Cardiac septum (tissue), 1 donor: Measurements from ENCODE around the gene SLC29A1. TPM values are rescaled to one million over a fixed set of nuclear protein-coding genes. Genes with fewer than 3 reads are reported as not detected.

Source experiments
- DNase-seq: peaks from one replicate; pipeline ENCODE4 v3.0.0-alpha.2; 2020; ENCODE audit warnings: low spot score
- intact Hi-C: fragments of 100-400 bp; cut with DNase I; formaldehyde crosslinking; loops from one replicate; pipeline ENCODE4 v1.14.0; 2022
- total RNA-seq: library from RNA; stranded (reverse); fragmentation: NEBNext Ultra II Directional; extraction: Animal tissue kit (Norgen Biotek cat#: 25700); gene quantifications from one replicate; pipeline ENCODE4 v1.2.1, GENCODE V29; 2021
- donor health status: DM: no; HTN: no; CAD: no.

SLC29A1 gene
- total RNA-seq, 1 donor from 2014 or later: 105 TPM

DNA sequence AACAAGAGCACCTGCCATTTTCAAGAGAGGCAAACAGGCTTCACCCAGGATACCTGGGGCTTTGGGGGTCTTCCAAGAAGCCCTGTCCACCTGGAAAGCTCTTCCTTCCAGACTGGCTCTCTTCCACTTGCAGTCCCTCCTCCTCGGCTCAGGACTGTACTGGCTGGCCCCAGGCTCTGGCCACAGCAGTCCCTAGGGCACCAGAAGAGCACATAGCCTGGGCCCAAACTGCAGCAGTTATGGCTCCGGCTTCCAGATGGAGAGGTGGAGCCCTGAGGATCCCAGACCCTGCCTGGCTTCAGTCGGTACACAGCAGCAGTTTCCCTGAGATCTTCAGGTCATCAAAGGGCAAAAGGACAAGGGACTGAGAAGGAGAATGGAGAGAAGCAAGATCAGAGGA lies 35.5 kb downstream of the SLC29A1 start:
- DNase-seq: no peak
- intact Hi-C loops: no loop called here

DNA sequence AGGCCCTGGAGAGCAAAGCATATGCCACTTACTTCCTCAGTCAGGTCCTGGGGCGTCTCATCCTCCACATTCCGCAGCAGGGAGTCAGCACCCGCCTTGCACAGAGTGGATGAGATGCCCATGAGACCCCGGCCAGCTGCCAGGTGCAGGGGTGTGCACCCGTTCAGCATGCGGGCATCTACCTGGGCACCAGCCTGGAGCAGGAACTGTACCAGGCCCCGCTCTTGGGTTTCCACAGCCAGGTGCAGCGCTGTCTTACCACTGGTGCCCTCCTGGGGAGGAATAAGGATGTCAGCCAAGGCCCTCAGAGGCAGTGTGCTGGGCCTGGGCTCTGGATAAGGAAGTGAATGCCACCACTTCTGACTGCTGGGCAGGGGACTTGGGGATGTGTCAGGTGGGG lies 36.6 kb downstream of the SLC29A1 start:
- DNase-seq: no peak
- intact Hi-C loops: no loop called here

- intact Hi-C loops: no loop called here
- no peak for DNase-seq
Observed at GRCh38 chr6:44260451-44261297, 37.3 kb downstream of the SLC29A1 start.

DNA sequence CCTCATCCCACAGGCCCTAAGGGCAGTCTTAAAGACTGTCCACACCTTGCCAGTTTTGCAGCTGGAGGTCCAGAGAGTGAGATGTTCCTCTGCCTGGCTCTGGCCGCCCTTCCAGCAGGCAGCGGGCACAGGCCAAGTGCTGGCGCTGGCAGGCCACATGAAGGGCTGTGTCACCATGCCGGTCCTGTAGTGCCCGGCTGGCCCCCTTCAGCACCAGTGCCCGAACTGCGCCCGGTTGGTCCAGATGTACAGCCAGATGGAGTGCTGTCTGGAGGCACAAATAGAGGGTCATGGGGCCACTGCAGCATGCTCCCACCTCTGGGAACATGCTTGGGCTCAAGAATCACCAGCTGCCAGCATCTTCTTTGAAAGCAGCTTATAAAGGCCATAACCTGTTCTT lies 38.2 kb downstream of the SLC29A1 start:
- DNase-seq: no peak
- intact Hi-C loops: no loop called here

DNA sequence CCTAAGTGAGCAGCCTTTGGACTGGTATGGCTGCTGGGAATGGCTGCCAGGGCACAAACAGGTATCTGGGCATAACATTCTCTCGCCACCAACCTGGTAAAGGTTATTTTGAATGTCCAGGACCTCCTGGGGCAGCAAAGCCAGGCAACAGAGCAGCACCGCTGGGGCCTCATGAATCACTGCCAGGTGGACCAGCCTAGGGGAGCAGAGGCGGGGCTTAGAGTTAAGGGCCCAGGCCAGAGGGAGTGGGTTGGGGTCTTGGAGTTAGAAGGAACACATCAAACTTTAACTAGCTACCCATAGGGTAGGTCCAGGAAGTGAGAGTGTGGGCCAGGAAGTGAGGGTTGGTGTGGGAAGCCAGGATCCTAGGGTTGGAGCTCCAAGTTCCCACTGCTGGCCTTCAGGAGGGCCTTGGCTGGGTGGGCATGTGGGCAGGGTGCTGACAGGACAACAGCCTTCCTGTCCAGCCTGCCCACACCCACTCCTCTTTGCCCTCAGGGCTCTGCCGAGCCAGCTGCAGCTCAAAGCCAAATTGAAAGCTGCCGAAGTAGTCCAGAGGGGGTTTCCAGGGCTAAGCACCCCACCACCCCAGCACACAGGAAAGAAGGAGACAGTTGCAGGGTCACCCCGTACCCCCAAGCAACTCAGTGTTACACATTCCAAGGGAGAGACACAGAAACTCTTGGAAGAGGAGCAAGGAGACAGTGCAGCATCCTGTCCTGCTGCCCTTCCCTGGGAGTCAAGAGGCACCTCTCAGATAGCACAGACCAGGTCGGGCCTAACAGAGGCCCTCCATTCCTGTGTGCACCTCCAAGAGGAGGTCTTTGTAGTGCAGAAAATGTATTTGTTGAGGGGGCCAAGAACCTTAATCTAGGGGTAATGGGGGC lies 39.3 kb downstream of the SLC29A1 start:
- no peak for DNase-seq

GRCh38 chr6:44263354-44264100 lies 40.1 kb downstream of the SLC29A1 start:
- DNase-seq: no peak
- intact Hi-C loops: no loop called here

More for the DNA sequence above, 39.3 kb downstream of the SLC29A1 start:
- intact Hi-C loops: no loop called here

DNA sequence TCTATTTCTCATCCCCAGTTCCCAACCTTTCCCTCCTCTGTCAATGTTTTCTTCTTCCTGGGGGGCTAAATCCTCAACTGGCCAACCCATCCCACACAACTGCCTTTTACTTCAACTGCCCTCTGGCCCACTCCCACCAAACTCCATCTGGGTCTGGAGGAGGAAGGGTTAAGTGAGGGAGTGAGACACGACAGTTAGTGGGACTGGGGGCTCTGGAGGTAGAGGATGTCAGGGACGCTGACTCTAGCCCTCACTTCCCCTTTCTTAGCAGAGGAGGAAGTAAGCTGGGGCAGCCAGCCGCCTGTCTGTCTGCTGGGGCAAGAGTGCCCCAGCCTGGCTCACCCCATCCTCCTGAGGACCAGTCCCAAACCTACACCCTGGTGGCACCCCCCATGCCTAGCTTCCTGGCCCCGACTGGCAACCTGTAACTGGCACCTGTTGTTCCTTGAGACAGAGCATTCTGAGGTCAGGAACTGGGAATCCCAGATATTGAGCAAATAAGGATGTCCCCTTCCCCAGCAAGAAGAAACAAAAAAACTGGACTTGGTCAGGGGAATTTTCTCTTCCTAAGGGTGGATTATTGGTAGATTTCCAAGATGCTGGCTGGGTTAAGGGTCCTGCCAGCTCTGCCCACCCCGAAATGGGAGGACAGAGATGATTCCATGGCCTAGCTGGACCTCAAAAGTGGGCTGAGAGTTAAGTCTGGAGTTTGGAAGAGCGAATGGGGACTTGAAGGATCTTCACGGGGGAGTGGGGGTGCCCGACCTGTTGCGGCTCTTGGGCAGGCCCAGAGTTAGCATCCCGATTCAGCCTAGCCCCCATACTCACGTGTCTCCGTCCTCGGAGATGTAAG lies 41.0 kb downstream of the SLC29A1 start:
- intact Hi-C loops: loop anchor here (5.0 kb wide), 1 partner anchor 48 kb away; the partner anchor contains the start of gene AARS2
- DNase-seq: peak; percentile 88

DNA sequence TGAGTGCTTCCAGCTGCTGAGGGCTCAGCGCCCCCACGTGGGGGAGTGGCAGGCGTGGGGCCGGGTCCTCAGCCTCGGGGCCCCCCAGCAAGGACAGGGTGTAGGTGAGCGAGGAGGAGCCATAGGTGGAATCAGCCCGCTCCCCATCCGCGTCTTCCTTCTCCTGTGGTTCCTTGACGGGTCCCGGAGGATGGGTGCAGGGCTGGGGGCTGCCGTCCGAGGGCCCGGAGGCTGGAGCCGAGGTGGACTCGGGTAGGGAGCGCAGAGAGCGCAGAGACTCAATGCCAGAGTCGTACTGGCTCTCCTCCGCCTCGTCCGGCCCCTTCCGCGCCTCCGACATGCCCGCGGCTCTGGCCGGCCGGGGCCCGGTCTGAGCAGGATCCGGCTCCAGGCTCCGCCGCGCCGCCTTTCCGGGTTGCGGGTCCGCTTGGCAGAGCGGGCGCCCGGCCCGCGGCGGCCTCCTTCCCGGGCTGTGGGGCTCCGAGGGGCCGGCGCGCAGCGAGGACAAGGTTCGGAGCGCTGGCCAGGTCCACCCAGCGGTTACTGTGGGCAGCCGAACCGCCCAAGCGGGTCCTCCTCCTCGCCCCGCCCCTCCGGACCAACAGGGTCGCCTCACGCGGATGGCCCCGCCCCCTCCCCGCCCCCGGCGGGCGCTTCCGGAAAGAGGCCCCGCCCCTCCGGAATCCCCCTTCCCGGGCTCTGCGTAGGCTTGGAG lies 41.8 kb downstream of the SLC29A1 start, which contains the start of gene NFKBIE:
NFKBIE (minus strand) TSS at position 545 of the 715 bp plus-strand sequence; CDS start at position 340, 205 bp downstream.
- DNase-seq: peak; percentile 97
- intact Hi-C loops: loop anchor here (5.0 kb wide), 1 partner anchor 47 kb away; the partner anchor contains the start of gene AARS2

- DNase-seq: no peak
- intact Hi-C loops: loop anchor here (5.0 kb wide), 1 partner anchor 47 kb away; the partner anchor contains the start of gene AARS2
Observed at GRCh38 chr6:44265722-44266233, 42.4 kb downstream of the SLC29A1 start.

DNA sequence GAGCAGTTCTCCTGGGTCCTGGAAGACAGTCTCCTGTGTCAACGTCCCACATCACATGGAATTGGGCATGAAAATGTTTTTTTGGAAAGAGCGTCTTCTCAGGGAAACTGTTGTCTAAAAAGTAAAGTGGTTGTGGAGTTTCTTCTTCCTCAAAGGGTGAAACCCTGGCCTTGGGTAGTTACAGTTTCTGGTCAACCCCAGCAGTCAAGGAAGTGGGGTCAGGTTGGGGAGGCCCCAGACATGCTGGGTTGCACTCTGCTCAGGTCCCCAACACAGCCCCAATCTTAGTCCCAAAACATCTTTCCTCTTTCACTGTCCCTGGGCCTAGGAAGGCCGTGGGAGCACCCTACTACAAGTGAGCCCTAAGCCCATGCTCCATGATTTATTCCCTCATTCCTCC lies 43.0 kb downstream of the SLC29A1 start:
- intact Hi-C loops: loop anchor here (5.0 kb wide), 1 partner anchor 46 kb away; the partner anchor contains the start of gene AARS2
- no peak for DNase-seq

- intact Hi-C loops: loop anchor here (5.0 kb wide), 1 partner anchor 45 kb away; the partner anchor contains the start of gene AARS2
- DNase-seq: no peak
Observed at GRCh38 chr6:44267252-44267651, 43.9 kb downstream of the SLC29A1 start.

DNA sequence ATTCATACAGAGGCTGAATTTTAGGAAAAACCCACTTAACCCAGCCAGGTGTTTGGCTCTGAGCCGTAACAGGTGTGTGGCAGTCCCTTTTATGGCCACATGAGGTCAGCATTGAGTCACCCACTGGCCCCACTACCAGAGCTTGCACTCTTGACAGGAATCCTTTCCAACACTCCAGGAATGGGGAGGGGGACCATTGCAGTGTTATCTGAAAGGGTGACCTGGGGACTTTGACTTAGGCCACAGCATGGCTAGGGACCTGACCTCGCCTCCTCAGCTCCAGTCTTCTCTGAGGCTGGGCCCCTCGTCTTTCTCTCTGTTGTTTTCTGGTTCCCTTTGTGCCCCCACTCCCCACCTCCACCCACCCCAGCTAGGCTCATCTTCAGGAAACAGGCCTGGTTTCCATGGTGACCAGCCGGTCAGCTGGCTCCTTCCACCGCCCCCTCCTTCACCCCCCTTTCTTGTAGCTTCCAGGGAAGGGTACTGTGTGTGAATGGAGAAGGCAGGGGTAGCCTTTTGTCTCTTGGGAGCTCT lies 44.8 kb downstream of the SLC29A1 start:
- intact Hi-C loops: loop anchor here (2.0 to 5.0 kb wide), 2 partner anchors 44 to 71 kb away; partner anchors contain the start of gene AARS2
- peak; percentile 77 for DNase-seq

DNA sequence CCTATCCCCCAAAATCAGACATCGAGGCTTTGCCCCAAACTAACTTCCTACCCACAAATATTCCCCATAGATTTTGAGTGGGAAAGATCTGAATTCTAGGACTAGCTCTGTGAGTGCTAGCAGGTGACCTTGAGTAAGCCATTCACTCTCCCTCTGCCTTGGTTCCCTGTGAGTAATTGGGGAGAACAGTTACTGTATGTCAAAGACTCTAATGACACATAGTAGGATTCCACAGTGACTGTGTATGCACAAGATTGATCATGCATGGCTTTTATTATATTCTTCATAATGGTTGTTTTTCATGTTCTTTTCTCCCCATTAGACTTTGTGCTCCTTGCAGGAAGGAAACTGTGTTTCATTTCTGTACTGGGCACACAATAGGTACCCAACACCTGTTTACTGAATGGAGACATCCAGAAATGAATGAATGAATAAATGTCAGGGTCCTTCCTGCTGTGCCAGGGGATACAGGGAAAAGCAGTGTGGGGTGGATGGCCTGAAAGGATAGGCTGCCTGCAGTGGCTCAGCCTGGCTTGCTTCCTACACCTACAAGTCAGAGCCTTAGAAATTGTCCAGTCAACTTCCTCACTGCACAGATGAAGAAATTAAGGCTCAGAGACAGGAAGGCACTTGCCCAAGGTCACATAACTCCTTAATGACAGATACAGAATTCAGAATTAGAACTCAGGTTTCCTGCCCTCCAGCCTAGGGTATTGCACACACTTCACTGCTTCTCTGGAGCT lies 46.0 kb downstream of the SLC29A1 start:
- intact Hi-C loops: loop anchor here (2.0 to 5.0 kb wide), 2 partner anchors 43 to 69 kb away; partner anchors contain the start of gene AARS2
- no peak for DNase-seq

- DNase-seq: no peak
- intact Hi-C loops: loop anchor here (2.0 to 5.0 kb wide), 2 partner anchors 42 to 69 kb away; partner anchors contain the start of gene AARS2
Observed at GRCh38 chr6:44269921-44270525, 46.6 kb downstream of the SLC29A1 start, which contains the start of gene TMEM151B. Gene TMEM151B, plus strand, starts transcription at chr6:44270450. Its CDS starts 293 bp downstream, at chr6:44270743.

- DNase-seq: no peak
- intact Hi-C loops: no loop called here
Observed at GRCh38 chr6:44270526-44271405, 47.4 kb downstream of the SLC29A1 start.
